NCI-H748 treated with DMSO at 0.1 percent for 48 hours (cell line): ENCODE results near the gene C13orf42.

Experiments used
- DNase-seq: peaks from one replicate; lab custom pipeline; 2025; lab: John Stamatoyannopoulos, UW

The C13orf42 gene

GRCh38 chr13:51111174-51111573, at the start of gene C13orf42:
C13orf42 (minus strand) TSS chr13:51111274; CDS start chr13:51111209, 65 bp downstream.
- DNase-seq, result no peak

DNA sequence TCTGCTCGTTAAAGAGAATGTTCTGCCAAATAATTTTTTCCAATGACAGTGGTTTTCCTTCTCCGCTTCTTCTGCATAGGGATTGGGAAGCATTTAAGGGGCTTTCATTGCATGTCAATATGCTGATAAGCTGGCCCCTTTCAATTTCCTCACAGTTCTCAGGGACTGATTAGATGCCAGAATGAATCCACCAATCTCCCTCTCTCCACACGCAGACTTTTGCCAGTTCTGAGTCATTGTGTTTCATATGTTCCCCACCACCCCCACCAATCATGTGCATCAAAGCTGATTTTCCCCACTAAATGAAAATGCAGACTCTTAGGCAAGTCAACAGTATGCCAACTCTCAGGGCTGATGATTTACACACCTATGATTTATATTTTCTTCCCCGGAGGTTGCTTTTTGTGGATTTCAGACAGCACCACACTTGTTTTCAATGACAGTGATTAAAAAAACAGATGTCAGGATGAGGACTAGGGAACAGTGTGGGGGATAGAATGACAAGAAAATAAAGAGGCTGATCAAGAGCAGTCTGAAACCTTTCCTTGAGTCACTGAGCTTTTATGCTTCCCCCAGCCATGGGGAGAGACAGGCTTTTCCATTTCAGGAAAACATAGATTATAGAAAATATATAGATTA, 47.9 kb upstream of the C13orf42 start:
- no peak for DNase-seq

DNA sequence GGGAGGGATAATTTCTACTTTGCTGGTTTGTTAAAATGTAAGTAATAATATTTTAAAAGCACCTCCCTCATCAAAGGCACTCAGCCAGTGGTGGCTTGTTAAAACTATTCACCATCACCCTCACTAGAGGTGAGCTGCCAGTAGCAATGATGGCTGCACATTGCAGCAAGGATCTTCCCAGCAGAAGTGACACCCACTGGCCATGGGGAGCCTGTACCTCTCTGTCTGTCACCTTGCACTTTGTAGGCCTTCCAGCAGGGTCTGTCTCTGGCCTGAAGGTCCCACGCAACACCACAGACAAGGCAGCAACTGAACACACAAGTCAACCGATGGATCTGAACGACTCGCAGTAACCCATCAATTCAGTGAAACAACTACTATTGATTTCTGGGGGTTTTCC, 47.3 kb upstream of the C13orf42 start:
- DNase-seq, result no peak

DNA sequence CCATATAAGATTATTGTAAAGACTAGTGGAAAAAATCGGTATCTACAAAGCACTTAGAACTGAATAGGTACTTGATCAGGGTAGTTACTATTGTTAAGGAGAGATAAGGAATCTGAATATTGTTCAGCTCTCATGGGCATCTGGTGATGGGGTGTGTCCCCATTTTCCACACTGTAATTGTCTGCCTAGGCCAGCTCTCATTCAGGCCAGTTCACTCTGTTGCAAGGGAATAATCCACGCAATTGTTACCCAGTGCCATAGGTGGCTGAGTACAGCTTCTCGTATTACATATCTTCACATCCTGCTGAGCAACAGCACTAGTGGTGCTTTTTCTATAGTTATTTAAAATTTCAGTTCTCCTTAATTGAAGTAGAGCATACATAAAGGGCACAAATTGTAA, 45.6 kb upstream of the C13orf42 start:
- peak; percentile 8 for DNase-seq

DNA sequence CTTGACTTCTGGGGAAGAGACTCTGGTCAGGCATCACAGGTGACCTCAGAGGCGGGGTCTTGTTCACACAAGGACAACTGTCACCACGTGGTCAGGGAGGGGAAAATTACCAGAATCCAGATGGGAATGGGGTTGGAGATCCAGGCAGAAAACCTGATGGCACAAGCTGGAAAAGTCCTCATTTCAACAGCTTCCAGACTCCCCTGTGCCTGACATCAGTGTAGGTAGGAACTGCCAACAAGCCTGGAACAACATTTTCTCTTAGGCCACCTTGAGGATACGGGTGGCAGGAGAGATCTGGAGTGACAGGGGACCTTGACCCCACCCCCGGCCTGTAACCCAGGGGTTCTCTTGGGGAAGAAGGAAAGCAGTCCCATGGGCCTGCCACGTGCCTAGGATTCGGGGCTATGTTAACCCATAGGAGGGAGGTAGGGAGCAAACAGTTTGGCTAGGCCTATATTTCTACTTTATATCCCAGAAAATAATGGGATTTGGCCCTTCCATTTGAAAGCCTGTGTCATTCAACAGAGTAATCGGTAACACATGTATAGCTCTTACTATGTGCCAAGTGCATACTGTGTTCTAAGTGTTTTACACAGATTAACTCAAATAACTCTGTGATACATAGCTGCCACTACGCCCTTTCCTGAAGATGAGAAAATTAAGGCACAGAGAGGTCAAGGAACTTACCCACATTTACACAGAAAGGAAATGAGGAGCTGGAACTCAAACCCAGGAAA, 44.9 kb upstream of the C13orf42 start:
- no peak for DNase-seq

DNA sequence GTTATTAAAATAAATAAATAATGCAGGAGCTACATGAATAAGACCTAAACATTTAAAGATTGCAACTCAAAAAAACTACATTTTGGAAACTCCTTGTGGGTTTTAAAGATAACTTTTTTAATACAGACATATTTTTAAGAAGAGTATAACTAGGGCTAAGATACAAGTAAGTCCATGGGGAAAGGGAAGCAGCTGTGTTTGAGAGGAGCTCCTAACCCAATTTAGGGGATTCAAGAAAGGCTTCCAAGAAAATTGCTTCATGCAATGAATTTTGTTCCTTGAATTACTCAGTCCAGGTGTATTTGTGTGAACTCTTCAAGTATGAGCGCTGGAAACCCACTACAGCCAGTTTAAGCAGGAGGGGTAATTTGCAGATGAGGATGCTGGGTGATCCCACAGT, 44.1 kb upstream of the C13orf42 start:
- DNase-seq, result no peak

DNA sequence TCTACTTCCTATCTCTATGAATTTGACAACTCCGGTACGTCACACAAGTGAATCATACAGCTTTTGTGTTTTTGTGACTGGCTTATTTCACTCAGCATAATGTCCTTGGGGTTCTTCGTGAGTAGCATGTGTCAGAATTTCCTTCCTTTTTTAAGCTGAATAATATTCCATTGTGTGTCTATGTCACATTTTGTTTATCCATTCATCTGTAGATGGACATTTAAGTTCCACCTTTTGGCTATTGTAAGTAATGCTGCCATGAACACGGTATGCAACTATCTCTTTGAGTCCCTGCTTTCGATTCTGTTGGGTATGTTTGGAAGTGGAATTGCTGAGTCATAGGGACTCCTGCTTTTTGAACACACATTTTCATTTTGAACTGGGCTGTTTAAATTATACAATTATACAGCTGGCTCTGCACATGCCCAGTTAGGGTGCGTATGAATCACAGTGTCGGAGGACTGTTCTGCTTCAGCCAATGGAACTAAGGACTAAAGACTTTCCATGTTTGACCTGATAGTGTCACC, 43.0 kb upstream of the C13orf42 start:
- no peak for DNase-seq

DNA sequence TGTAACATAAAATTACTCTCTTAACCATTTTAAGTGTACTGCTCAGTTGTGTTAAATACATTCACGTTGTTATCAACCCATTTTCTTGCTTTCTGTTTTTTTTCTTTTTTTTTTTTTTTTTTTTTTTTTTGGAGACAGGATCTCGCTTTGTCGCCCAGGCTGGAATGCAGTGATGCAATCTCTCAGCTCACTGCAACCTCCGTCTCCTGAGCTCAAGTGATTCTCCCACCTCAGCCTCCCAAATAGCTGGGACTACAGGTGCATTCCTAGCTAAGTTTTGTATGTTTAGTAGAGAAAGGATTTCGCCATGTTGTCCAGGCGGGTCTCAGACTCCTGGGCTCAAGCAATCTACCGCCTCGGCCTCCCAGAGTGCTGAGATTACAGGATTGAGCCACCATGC, 42.5 kb upstream of the C13orf42 start:
- DNase-seq, result no peak

GRCh38 chr13:51152701-51153100, 41.6 kb upstream of the C13orf42 start:
- DNase-seq, result no peak

GRCh38 chr13:51151463-51151862, 40.4 kb upstream of the C13orf42 start:
- no peak for DNase-seq

DNA sequence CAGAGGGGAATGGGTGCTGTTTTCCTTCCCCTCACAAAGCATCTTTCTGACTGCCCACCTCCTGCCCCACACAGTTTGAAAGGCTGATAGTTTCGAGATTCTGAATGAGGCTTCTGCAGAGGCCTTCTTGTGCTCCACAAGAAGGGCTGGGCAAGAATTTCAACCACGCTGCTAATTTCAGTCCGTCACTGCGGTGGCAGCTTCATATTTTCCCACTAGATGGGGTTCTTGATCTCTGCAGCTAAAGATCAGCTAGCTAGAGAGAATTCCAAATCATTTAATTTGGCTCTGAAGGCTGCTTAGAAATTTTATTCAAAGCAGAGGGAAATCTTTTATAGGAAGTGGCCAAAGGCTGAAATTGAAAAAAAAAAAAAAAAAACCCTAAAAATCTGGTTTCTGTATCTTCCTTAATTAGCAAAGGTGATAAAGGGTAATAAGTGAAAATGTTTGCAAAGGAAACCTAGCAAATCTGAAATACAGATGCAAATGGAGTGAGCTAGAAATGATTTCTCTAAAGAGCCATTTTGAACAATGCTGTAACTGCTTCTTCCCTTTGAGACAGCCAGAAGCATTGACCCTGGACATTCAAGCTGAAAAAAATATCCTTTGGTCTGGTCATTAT, 38.0 kb upstream of the C13orf42 start:
- peak; percentile 17 for DNase-seq

DNA sequence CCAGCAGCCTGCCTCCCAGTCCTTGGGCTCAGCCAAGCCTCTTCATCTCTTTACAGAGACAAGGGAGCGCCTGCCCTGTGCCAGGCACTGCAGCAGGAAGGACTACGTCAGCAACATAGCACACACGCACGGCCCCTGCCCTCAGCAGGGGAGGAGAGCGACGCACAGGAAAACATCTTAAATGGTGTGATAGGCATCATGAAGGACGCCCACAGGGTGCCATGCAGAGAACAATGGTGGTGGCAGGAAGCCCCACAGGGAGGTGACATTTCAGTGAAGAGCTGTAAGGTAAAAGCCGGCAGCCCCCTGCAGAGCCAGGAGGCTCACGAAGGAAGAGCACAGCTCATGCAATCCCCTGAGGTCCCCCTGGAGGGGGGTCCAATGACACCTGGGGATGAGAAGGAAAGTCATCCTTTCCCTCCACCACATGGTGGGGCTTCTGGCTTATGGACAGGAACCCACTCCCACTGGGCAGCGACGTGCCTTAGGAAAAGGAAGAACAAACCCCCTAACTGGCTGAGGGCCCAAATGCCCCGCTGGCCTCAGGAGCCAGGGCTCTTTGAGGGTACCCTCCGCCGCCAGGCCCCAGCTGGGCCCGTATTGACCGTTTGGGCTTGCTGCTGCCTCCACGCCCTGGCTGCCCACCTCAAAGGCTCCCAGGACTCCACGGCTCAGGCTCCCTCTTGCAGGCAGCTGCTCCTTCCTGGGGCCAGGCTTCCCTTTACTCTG, 37.3 kb upstream of the C13orf42 start:
- DNase-seq, result no peak

DNA sequence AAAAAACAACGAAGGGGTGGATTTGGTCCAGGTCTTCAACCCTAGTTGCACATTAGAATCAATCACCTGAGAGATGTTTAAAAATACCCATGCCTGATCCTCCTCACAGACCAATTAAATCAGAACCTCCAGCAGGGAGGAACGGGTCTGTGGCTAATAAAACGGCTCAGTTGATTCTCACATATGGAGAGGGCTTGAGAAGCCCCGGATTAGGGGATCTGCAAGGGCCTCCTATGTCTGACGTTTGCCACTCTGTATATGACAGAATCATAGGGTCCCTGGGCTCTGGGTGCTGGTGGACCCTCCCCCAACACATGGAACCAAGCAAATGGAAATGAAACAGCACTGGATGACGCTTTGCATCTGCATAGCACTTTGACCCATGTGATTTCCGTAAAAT, 36.7 kb upstream of the C13orf42 start:
- DNase-seq, result no peak

- no peak for DNase-seq
Measured at GRCh38 chr13:51146667-51147066, 35.6 kb upstream of the C13orf42 start.

GRCh38 chr13:51137250-51137649, 26.2 kb upstream of the C13orf42 start:
- DNase-seq, result no peak

- DNase-seq, result no peak
Measured at GRCh38 chr13:51136276-51136980, 25.4 kb upstream of the C13orf42 start.

DNA sequence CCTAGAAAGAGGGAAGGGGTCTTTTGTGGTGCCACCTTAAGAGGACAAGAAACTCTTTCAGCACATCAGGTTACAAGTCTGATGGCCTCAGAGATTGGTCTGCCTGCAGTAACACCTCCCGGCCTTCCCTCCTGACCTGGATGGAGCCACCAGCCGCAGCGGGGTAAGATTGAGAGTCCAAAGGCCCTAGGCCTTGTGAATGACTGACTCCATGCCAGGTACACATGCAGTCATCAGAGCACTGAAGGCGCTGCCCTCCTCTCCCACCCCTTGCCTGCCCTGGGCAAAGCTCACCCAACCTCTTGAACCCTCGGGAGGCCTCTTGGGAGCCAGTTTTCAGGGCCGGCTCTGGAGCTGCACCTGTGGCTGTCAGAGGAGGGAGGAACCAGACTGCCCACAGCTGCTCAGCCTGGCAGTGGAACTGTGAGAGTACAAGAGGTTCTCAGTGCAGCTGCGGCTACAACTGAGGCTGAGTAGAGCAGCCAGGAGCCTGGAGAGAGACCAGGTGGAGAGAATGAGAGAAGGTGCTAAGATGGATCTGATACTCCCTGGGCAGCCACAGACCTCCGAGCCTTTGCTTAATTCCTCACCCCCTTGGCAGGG, 23.8 kb upstream of the C13orf42 start:
- no peak for DNase-seq

- DNase-seq, result no peak
Measured at GRCh38 chr13:51130348-51130747, 19.3 kb upstream of the C13orf42 start.

DNA sequence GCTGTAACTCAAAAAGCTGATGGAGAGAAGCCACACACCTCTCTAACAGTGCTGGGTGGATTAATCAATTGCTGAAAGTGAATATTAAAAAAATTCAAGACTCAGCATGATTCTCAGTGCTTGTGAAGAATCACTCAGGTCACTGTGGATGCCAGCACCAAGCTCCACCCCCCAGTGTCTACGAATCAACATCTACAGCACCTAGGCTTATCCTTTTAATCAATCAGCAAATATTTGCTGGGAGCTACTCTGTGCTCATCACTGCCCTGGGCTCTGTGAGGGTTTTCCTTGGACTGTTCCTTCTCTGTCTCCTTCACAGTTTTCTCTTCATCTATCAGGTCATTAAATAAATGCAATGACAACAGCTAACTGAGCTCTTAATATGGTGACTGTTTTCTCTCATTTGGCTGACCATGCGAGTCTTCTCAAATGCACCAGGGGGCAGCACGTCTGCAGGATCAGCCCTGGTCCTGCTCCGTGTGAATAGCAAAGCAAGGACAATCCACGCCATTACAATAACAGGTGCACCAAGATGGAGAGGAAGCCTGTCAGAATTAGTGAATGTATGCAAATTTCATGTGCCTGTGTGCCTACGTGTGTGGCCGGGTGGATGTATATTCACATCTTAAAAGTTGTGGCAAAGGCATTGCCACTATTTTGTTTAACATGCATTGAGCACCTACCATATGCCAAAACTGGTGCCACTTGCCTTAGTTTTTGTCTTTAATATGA, 14.6 kb upstream of the C13orf42 start:
- peak; percentile 78 for DNase-seq

GRCh38 chr13:51122868-51123566, 11.9 kb upstream of the C13orf42 start:
- no peak for DNase-seq
